HAP-1 (cell line): ENCODE data around the gene UPK1B.
A peak's percentile ranks its signal among the peaks of the same experiment; 100 is the strongest.
"Not testable (repeated sequence)": the region's sequence is repeated elsewhere in the genome, so short reads cannot be mapped to it uniquely, and the experiment has no call there.

Experiments used
- DNase-seq, 2 experiments: peaks; one replicate each; pipeline ENCODE4 v3.0.0-alpha.2; 2016 to 2020; ENCODE audit warnings: low spot score in 2 of 2
- H3K27me3 ChIP-seq: fragments of 250-450 bp; sonication (Bioruptor Pico); 2 replicates; pipeline ENCODE4 v1.5.1; 2020; ENCODE audit warnings: low read depth, mild to moderate bottlenecking, moderate library complexity
- H3K36me3 ChIP-seq: fragments of 250-450 bp; sonication (Bioruptor Pico); replicated peaks from 2 replicates; pipeline ENCODE4 v1.5.1; 2020; ENCODE audit warnings: mild to moderate bottlenecking
- H3K4me1 ChIP-seq: fragments of 250-450 bp; sonication (Bioruptor Pico); 2 replicates; pipeline ENCODE4 v1.5.1; 2020; ENCODE audit warnings: mild to moderate bottlenecking
- H3K4me3 ChIP-seq: fragments of 250-450 bp; sonication (Bioruptor Pico); 2 replicates; pipeline ENCODE4 v1.5.1; 2020; ENCODE audit warnings: mild to moderate bottlenecking, moderate library complexity
- H3K9me3 ChIP-seq: fragments of 250-450 bp; sonication (Bioruptor Pico); 2 replicates; pipeline ENCODE4 v1.5.1; 2020; ENCODE audit warnings: mild to moderate bottlenecking, moderate library complexity
- in situ Hi-C: fragments of 300-500 bp; cut with MboI; formaldehyde crosslinking; loops from 3 replicates; pipeline ENCODE4 v1.14.3; 2020; ENCODE audit warnings: low sequenced_read_pairs, inconsistent platforms, mixed read lengths

UPK1B gene

DNA sequence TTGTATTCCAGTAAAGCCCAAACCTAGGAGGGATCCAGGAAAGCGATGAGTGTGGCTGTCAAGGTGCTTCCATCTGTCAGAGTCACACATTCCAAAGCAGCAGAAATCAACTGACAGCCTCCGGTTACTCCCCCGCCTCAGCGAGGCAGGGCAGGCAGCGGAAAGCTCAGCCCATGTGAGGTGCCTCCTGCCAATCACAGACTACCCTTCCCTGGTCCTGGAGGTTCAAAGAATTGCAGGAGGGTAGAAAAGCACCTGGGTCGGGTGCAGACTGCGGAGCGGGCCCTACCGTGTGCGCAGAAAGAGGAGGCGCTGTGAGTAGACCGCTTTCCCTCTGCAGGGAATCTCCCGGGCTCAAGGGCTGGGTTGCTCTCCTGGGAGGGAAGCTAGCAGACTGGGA lies at the start of gene UPK1B:
Gene UPK1B, plus strand, starts transcription at position 274 of the 400 bp plus-strand sequence. CDS start 13,144 bp downstream, outside the sequence.
- no peak for DNase-seq
- in situ Hi-C loops, result no loop called here
- Histone ChIP-seq H3K4me1 (no peaks in the 10 kb centered on the region), H3K27me3 (no peaks in the 10 kb centered on the region), H3K4me3 (no peak within 1 kb of the TSS), H3K9me3 (no peaks in the 10 kb centered on the region), H3K36me3 (no peaks in the 10 kb centered on the region)

DNA sequence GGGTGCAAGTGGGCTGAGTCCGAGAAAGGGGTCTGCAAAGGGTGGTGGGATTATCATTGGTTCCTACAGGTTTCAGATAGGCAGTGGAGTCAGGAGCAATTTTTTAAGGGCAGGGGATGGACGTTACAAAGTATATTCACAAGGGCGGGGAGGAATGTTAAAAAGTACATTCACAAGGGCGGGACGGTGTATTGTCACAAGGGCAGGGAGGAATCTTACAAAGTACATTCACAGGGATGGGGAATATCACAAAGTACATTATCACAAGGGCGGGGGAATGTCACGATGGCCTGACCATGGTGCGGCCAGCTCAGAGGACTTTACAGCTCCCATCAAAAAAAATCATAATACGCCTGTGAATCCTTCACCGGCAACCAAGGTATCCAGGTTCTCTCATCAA lies 48.1 kb upstream of the UPK1B start:
- Histone ChIP-seq H3K36me3 (no peaks in the 10 kb centered on the region), H3K4me1 (no peaks in the 10 kb centered on the region), H3K4me3 (no peak overlapping the region), H3K27me3 (no peaks in the 10 kb centered on the region), H3K9me3 (no peaks in the 10 kb centered on the region)
- DNase-seq, result no peak
- in situ Hi-C loops, result no loop called here

DNA sequence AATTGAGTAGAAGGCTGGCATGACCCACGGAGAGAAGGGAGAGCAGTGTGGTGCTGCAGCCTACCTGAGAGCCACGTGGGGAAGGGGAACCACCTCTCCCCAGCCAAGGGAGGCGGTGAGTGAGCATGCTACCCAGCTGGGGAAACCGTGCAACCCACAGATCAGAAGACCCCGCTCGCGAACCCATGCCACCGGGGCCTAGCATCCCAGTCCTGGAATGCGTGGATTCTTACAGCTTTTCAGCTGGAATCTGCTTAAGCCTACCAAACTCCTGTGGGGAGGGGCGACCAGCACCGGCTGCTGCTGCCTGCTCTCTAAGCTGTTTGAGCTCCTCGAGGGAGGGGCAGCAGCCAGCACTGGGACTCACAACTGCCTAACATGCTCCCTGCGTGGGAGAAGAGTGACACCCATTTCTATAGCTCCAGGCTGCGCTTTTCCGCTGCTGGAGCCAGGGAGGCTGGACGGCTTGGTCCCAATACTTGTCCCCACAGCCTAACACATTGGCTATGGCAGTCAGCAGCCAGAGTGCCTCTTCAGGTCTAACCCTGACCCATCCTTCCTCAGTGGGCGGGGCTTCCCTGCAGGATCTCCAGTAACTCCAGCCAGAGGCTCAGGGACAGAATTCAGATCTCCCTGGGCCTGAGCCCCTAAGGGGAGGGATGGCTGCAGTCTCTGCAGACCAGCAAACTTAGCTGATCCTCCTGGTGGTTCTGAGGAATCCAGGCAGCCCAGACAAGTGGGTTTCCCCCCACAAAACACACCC lies 47.5 kb upstream of the UPK1B start:
- Histone ChIP-seq H3K27me3 (no peaks in the 10 kb centered on the region), H3K9me3 (no peaks in the 10 kb centered on the region), H3K4me3 (no peak overlapping the region), H3K4me1 (no peaks in the 10 kb centered on the region), H3K36me3 (no peaks in the 10 kb centered on the region)
- peak in 1 of 2 experiments; percentile 10 for DNase-seq
- in situ Hi-C loops, result no loop called here

DNA sequence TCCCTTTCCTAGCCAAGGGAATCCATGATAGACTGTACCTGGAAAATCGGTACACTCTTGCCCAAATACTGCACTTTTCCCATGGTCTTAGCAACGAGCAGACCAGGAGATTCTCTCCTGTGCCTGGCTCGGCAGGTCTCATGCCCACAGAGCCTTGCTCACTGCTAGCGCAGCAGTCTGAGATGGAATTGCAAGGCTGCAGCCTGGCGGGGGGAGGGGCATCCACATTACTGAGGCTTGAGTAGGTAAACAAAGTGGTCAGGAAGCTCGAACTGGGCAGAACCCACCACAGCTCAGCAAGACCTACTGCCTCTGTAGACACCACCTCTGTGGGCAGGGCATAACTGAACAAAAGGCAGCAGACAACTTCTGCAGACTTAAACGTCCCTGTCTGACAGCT lies 43.1 kb upstream of the UPK1B start:
- H3K4me3 ChIP-seq, H3K27me3 ChIP-seq, H3K4me1 ChIP-seq, H3K9me3 ChIP-seq, DNase-seq, in situ Hi-C loops, H3K36me3 ChIP-seq: not testable (repeated sequence)

DNA sequence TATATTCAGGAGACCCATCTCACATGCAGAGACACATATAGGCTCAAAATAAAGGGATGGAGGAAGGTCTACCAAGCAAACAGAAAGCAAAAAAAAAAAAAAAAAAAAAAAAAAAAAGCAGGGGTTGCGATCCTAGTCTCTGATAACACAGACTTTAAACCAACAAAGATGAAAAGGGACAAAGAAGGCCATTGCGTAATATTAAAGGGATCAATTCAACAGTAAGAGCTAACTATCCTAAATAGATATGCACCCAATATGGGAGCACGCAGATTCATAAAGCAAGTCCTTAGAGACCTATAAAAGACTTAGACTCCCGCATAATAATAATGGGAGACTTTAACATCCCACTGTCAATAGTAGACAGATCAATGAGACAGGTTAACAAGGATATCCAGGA lies 41.1 kb upstream of the UPK1B start:
- H3K4me1 ChIP-seq, in situ Hi-C loops, H3K36me3 ChIP-seq, H3K27me3 ChIP-seq, H3K9me3 ChIP-seq, H3K4me3 ChIP-seq, DNase-seq: not testable (repeated sequence)

DNA sequence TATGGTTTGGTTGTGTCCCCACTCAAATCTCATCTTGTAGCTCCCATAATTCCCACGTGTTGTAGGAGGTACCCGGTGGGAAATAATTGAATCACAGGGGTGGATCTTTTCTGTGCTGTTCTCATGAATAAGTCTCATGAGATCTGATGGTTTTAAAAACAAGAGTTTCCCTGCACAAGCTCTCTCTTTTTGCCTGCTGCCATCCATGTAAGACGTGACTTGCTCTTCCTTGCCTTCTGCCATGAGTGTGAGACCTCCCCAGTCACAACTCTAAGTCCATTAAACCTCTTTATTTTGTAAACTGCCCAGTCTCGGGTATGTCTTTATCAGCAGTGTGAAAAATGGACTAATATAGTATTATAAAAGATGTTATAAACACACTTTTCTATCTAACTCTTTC lies 34.0 kb upstream of the UPK1B start:
- H3K9me3 ChIP-seq, H3K4me1 ChIP-seq, H3K36me3 ChIP-seq, DNase-seq, H3K4me3 ChIP-seq, H3K27me3 ChIP-seq, in situ Hi-C loops: not testable (repeated sequence)

DNA sequence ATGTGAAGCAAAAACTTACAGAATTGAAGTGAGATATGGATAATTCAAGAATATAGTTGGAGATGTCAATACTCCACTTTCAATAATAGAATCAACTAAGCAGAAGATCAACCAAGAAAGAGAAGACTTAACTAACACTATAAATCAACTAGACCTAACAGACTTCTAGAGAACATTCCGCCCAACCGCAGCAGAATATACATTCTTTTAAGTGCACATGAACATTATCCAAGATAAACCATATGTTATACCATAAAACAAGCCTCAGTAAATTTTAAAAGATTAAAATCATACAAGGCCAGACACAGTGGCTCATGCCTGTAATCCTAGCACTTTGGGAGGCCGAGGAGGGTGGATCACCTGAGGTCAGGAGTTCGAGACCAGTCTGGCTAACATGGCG lies 32.9 kb upstream of the UPK1B start:
- no peak for DNase-seq
- Histone ChIP-seq H3K4me3 (no peak overlapping the region), H3K36me3 (no peaks in the 10 kb centered on the region), H3K27me3 (peaks cover 3% of the 10 kb centered on the region; the same call in 1 of the 2 replicates), H3K4me1 (no peaks in the 10 kb centered on the region), H3K9me3 (no peaks in the 10 kb centered on the region)
- in situ Hi-C loops, result no loop called here

DNA sequence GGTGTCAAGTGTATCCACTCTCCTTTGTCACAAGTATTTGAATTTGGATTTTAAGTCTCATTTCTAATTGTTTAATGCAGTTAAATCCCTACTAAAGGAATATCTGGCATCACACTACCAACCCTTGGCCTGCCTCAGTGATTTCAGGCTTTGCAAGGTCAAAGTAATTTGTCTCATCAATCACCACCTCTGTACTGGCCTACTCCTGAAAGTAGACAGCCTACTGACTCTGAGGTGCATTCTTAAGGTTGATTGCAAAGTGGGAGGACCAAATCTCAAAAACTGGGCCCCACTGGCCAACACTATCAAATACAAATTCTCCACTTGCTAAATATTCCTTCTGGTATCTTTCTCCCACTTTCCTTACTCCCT lies 28.3 kb upstream of the UPK1B start:
- Histone ChIP-seq H3K4me1 (no peaks in the 10 kb centered on the region), H3K4me3 (no peak overlapping the region), H3K36me3 (no peaks in the 10 kb centered on the region), H3K9me3 (no peaks in the 10 kb centered on the region), H3K27me3 (no peaks in the 10 kb centered on the region)
- in situ Hi-C loops, result no loop called here
- no peak for DNase-seq

DNA sequence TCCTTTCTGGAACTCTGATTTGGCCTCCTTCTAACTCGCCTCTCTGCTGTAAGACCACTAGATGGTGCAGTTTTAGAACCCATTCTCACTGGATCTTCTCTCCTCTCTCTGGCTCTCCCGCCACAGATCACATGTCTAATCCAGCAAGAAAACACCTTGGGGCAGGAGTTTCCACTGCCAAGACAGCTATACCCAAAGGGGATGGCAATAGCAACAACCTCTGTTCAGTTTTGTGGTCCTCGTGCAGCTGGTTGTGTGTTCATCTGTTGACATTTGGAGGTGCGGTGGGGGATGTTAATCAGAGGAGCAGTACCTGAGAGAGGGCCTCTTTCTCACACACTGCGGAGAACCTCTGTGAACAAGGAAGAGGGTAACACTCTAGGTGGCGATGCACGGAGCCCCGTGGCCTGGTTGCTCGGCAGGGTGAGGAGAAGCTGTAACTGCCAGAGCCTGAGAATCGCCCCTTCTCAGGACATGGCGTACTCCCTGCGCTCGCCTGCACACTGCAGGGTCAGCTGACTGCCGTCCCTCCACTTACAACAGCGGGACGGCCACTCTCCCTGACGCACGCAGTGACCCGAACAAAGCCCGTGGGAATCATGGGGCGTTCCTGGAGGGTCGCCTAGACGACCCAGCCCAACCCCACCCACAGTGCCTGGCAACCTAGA lies 27.8 kb upstream of the UPK1B start, which contains the start of gene TEX55:
Gene TEX55, plus strand, starts transcription at position 666 of the 668 bp plus-strand sequence. CDS start 25 bp downstream, outside the sequence.
- Histone ChIP-seq H3K4me3 (no peak within 1 kb of the TSS), H3K27me3 (no peaks in the 10 kb centered on the region), H3K4me1 (no peaks in the 10 kb centered on the region), H3K36me3 (no peaks in the 10 kb centered on the region), H3K9me3 (no peaks in the 10 kb centered on the region)
- DNase-seq, result peak; percentile 42 to 52
- in situ Hi-C loops, result no loop called here

DNA sequence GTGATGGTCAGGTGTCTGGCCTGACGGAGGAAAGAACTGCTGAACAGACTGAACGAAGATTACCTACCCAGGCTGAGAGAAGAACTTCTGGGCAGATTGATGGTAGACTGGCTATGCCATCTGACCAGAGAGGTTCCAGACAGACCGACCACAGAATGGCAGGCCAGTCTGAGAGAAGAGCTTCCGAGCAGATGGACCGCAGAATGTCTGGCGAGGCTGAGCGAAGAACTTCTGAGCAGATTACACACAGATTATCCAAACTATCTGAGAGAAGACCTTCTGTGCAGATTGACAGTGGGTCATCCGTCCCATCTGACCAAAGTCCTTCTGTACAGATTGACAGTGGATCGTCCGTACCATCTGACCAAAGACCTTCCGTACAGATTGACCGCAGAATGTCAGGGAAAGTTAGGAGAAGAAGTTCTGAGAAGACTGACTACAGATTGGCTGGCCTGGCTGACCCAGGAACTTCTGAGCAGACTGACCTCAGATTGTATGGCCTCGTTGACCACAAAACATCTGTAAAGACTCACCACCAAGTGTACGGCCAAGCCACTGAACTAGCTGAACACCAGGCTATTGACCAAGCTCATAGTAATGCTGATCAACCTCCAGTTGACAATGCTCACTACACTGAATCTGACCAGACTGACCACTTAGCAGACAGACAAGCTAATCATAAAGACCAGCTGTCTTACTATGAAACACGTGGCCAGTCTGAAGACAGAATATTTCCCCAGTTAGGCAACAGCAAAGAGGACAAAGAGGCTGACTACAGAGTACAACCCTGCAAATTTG lies 26.6 kb upstream of the UPK1B start:
- H3K9me3 ChIP-seq, result no peaks in the 10 kb centered on the region
- H3K27me3 ChIP-seq, result no peaks in the 10 kb centered on the region
- DNase-seq, result no peak
- no peaks in the 10 kb centered on the region for H3K36me3 ChIP-seq
- no peak overlapping the region for H3K4me3 ChIP-seq
- H3K4me1 ChIP-seq, result no peaks in the 10 kb centered on the region
- in situ Hi-C loops, result no loop called here

DNA sequence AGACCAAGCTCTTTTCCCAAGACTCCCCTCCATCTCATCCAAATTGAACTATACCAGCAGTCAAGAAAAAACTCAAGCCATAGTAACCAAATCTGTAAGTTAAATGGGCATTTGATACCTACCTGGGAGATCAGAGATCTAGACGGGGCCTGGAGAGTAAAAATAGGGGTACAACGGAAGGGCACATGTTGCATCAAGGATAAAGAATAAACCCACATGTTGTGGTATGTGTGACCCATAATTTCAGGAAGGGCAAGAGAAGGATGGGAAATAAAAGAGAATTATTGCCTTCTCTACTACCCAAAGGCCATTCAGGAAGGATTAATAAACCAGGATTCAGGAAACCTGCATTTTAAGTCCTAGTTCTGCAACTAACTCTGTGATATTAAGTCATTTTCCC lies 25.9 kb upstream of the UPK1B start:
- H3K27me3 ChIP-seq, result no peaks in the 10 kb centered on the region
- H3K4me3 ChIP-seq, result no peak overlapping the region
- H3K4me1 ChIP-seq, result no peaks in the 10 kb centered on the region
- no peaks in the 10 kb centered on the region for H3K9me3 ChIP-seq
- H3K36me3 ChIP-seq, result no peaks in the 10 kb centered on the region
- DNase-seq, result no peak
- in situ Hi-C loops, result no loop called here

DNA sequence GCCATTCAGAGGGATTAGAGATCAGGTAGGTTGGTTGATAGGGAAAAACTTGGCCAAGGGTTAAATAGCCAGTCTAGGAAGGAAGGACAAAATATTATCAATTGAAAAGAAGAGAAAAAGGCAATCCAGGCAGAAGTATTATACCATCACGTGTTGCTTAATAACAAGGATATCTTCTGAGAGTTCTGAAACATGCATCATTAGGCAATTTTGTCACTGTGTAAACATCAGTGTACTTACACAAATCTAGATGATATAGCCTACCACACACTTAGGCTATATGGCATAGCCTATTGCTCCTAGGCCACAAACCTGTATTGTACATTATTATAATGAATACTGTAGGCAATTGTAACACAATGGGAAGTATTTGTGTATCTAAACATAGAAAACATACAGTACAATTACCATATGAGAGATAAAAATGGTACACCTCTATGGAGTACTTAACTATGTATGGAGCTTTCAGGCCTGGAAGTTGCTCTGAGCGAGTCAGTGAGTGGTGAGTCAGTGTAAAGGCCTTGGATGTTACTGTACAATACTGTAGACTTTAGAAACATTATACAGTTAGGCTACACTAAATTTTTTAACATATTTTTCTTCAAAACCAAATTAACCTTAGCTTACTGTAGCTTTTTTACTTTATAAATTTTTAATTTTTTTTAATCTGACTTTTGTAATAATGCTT lies 24.8 kb upstream of the UPK1B start:
- Histone ChIP-seq H3K9me3 (no peaks in the 10 kb centered on the region), H3K4me1 (no peaks in the 10 kb centered on the region), H3K4me3 (no peak overlapping the region), H3K36me3 (no peaks in the 10 kb centered on the region), H3K27me3 (no peaks in the 10 kb centered on the region)
- in situ Hi-C loops, result no loop called here
- no peak for DNase-seq

DNA sequence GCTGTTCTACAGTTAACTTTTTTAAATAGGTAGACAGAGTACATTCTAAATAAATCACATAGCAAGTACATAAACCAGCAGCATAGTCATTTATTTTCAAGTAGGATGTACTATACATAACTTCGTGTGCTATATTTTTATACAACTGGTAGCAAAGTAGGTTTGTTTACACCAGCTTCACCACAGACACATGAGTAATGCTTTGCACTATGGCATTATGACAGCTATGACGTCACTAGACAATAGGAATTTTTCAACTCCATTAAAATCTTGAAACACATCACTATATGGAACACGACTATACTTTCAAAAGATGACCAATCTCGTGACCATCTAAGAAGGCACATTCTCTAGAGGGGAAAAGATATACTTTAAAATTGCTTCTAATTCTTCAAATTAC lies 23.9 kb upstream of the UPK1B start:
- in situ Hi-C loops, result no loop called here
- Histone ChIP-seq H3K4me3 (no peak overlapping the region), H3K4me1 (no peaks in the 10 kb centered on the region), H3K36me3 (no peaks in the 10 kb centered on the region), H3K9me3 (no peaks in the 10 kb centered on the region), H3K27me3 (no peaks in the 10 kb centered on the region)
- no peak for DNase-seq
